ENCODE measurements around the gene UNG. TPM values are rescaled to one million over a fixed set of nuclear protein-coding genes. Genes with fewer than 3 reads are reported as not detected.

Gene UNG
- polyA plus RNA-seq, 12 donors, result 24.5 to 40.1 (median 25.7) TPM; not detected in 1

- DNase-seq, result no peak
Observed at GRCh38 chr12:109153821-109154441, 56.5 kb downstream of the UNG start.

GRCh38 chr12:109154451-109155438 lies 57.3 kb downstream of the UNG start:
- peak; percentile 77 for DNase-seq

- no peak for DNase-seq
Observed at GRCh38 chr12:109156036-109156435, 58.6 kb downstream of the UNG start.

GRCh38 chr12:109156586-109156985 lies 59.2 kb downstream of the UNG start:
- DNase-seq, result no peak

GRCh38 chr12:109157986-109158385 lies 60.6 kb downstream of the UNG start:
- no peak for DNase-seq

- no peak for DNase-seq
Observed at GRCh38 chr12:109160433-109160832, 63.0 kb downstream of the UNG start.

Other genes with a start within 250 kb of the UNG start
- gene SSH1, start 240.0 kb upstream of the UNG start, polyA plus RNA-seq (ENCODE audit: insufficient read length in 12 of 12), result 10 to 100 TPM in 11 of 12 donors, not detected in 1; 16.7 to 28.5 (median 19.9) TPM
- under 1 TPM in 6 of 12 donors, not detected in 6; 0.11 to 0.40 (median 0.25) TPM for gene DAO, start 217.5 kb upstream of the UNG start, polyA plus RNA-seq (ENCODE audit: insufficient read length in 12 of 12)
- under 1 TPM in 10 of 12 donors, not detected in 2; 0.04 to 0.81 (median 0.20) TPM for gene SVOP, start 76.5 kb upstream of the UNG start, polyA plus RNA-seq (ENCODE audit: insufficient read length in 12 of 12)
- 10 to 100 TPM in 11 of 12 donors, not detected in 1; 11.7 to 33.8 (median 14.1) TPM for gene USP30, start 45.0 kb upstream of the UNG start, polyA plus RNA-seq (ENCODE audit: insufficient read length in 12 of 12)
- gene ALKBH2, start 4.1 kb upstream of the UNG start, polyA plus RNA-seq (ENCODE audit: insufficient read length in 12 of 12), result 10 to 100 TPM in 11 of 12 donors, not detected in 1; 18.5 to 28.8 (median 20.3) TPM
- gene ACACB, start 19.0 kb downstream of the UNG start, polyA plus RNA-seq (ENCODE audit: insufficient read length in 12 of 12), result 10 to 100 TPM in 3 of 12 donors, 1 to 10 TPM in 8, not detected in 1; 2.1 to 13.2 (median 8.0) TPM
- under 1 TPM in 8 of 12 donors, not detected in 4; 0.05 to 0.34 (median 0.13) TPM for gene FOXN4, start 211.7 kb downstream of the UNG start, polyA plus RNA-seq (ENCODE audit: insufficient read length in 12 of 12)